Activated naive CD4-positive, alpha-beta T cell treated with anti-CD3 and anti-CD28 coated beads, Interleukin-2, amount 50 U/mL, for 72 hours (primary cell): ENCODE results near the gene SLC2A13. TPM values are rescaled to one million over a fixed set of nuclear protein-coding genes. Genes with fewer than 3 reads are reported as not detected.
"Not testable (repeated sequence)": the region's sequence is repeated elsewhere in the genome, so short reads cannot be mapped to it uniquely, and the experiment has no call there.

Experiments used
- ATAC-seq, 2 donors: fragments of 150-1000 bp; cut with Tn5 transposase; 2 replicates each; pipeline ENCODE4 v1.10.0; 2021; ENCODE audit warnings: mild to moderate bottlenecking in 2 of 2, moderate library complexity in 2 of 2
- DNase-seq, 2 donors: peaks; one replicate each; pipeline ENCODE4 v3.0.0; 2021 to 2022; ENCODE audit warnings: low spot score in 2 of 2
- H3K27ac Mint-ChIP-seq, 2 donors: one replicate each; pipeline ENCODE4 v1.8.0; 2022; ENCODE audit warnings: mild to moderate bottlenecking in 2 of 2, mixed read lengths in 2 of 2
- H3K36me3 Mint-ChIP-seq, 2 donors: one replicate each; pipeline ENCODE4 v1.8.0; 2022; ENCODE audit warnings: mixed read lengths in 2 of 2
- H3K9me3 Mint-ChIP-seq, 2 donors: one replicate each; pipeline ENCODE4 v1.8.0; 2022; ENCODE audit warnings: mixed read lengths in 2 of 2
- total RNA-seq, 2 donors: library from RNA; stranded (reverse); gene quantifications; one replicate each; pipeline ENCODE4 v1.2.3, GENCODE V29; 2022

SLC2A13 gene
- total RNA-seq, 2 donors from 2014 or later: 2.4 to 5.0 TPM

GRCh38 chr12:40063414-40063813 lies 42.5 kb downstream of the SLC2A13 start:
- Mint-ChIP-seq H3K36me3 (no peaks in the 10 kb centered on the region), H3K9me3 (no peaks in the 10 kb centered on the region), H3K27ac (no peak overlapping the region)
- DNase-seq (no peak), ATAC-seq (no peak)

- H3K36me3 Mint-ChIP-seq: no peaks in the 10 kb centered on the region
- H3K9me3 Mint-ChIP-seq: no peaks in the 10 kb centered on the region
- peak in 1 of 2 donors; percentile 46 for ATAC-seq
- DNase-seq: no peak
- no peak overlapping the region for H3K27ac Mint-ChIP-seq
Measured at GRCh38 chr12:40058721-40059190, 47.1 kb downstream of the SLC2A13 start.

DNA sequence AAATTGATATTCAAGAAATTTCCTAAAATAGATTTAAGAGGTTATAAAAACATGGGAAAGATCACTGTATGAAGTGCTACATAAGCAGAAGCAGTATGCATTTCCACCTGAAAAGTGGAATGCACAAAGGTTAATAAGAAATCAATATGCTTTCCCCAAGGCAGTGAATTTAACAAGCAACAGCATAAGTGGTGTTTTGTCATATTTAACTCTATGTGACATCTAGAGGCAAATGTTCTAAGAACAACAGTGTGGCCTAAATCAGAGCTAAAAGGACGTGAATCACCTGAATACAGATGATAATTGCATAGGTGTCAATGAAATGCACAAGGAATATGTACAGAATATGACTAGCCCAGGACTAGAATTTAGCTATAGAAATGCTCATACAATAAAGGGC lies 49.5 kb downstream of the SLC2A13 start:
- ATAC-seq (no peak), DNase-seq (no peak)
- no peaks in the 10 kb centered on the region for H3K36me3 Mint-ChIP-seq
- H3K9me3 Mint-ChIP-seq: no peaks in the 10 kb centered on the region
- H3K27ac Mint-ChIP-seq: no peak overlapping the region

- no peak overlapping the region for H3K27ac Mint-ChIP-seq
- DNase-seq (no peak), ATAC-seq (no peak)
- no peaks in the 10 kb centered on the region for H3K36me3 Mint-ChIP-seq
- no peaks in the 10 kb centered on the region for H3K9me3 Mint-ChIP-seq
Measured at GRCh38 chr12:40055776-40056175, 50.1 kb downstream of the SLC2A13 start.

- Mint-ChIP-seq H3K27ac (no peak overlapping the region), H3K36me3 (no peaks in the 10 kb centered on the region), H3K9me3 (no peaks in the 10 kb centered on the region)
- no peak for ATAC-seq
- no peak for DNase-seq
Measured at GRCh38 chr12:40055228-40055579, 50.7 kb downstream of the SLC2A13 start.

DNA sequence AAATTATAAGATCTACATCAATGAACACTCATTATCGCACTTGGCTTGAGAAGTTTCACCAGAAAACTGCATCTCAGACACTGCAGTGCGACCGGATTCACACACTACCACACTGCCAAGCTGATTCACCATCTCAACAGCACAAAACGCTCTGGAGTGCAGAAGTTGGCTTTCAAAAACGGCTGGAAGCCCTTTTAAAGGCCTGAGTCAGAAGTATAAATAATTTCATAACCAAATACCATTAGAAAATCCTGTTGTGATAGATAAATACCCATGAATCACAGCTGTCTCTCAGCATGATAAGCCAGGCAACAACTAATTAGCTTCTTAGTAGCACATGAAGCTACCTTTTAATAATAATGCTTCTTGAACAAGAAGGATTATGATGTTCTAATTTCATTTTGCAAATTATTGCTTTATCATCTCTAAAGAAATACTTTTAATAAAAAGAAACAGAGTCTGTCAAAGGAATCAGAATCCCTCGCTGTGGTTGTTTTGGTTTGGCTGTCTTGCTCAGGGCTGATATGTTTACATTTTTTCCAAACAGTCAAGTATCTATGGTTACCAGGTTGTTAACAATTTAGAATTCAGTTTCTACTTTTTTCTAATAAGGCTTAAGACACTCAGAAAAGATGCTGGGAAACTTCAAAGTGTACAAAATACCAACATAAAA lies 51.2 kb downstream of the SLC2A13 start:
- H3K9me3 Mint-ChIP-seq: no peaks in the 10 kb centered on the region
- no peak overlapping the region for H3K27ac Mint-ChIP-seq
- no peak for ATAC-seq
- H3K36me3 Mint-ChIP-seq: no peaks in the 10 kb centered on the region
- no peak for DNase-seq

GRCh38 chr12:40049268-40049667 lies 56.6 kb downstream of the SLC2A13 start:
- DNase-seq: no peak
- H3K27ac Mint-ChIP-seq: no peak overlapping the region
- no peak for ATAC-seq
- H3K36me3 Mint-ChIP-seq: no peaks in the 10 kb centered on the region
- H3K9me3 Mint-ChIP-seq: no peaks in the 10 kb centered on the region

GRCh38 chr12:40047002-40047401 lies 58.9 kb downstream of the SLC2A13 start:
- not testable (repeated sequence) for H3K27ac Mint-ChIP-seq, H3K36me3 Mint-ChIP-seq, H3K9me3 Mint-ChIP-seq, ATAC-seq, DNase-seq

DNA sequence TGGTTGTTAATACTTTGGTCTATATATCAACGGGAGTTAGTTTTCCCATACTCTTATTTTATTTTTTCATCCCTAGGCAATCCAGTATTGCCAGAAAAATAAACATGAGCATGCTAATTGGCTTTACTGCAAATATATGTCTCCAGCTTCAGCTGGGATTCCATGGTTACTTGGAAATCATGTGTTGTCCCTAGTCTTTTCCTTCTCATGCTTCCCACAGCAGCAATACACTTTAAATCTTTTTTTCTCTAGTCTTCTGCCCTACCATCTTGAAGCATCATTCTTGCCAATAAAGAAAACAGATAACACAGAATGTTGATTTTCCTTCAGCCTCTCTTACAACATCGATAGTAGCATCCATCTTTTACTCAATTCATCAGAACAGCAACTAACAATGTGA lies 60.2 kb downstream of the SLC2A13 start:
- Mint-ChIP-seq H3K9me3 (no peaks in the 10 kb centered on the region), H3K27ac (no peak overlapping the region), H3K36me3 (no peaks in the 10 kb centered on the region)
- ATAC-seq (no peak), DNase-seq (no peak)

- Mint-ChIP-seq H3K27ac (no peak overlapping the region), H3K9me3 (no peaks in the 10 kb centered on the region)
Measured at GRCh38 chr12:40044396-40044795, 61.5 kb downstream of the SLC2A13 start.

GRCh38 chr12:40039598-40039997 lies 66.3 kb downstream of the SLC2A13 start:
- no peak for ATAC-seq
- no peak for DNase-seq
- Mint-ChIP-seq H3K9me3 (no peaks in the 10 kb centered on the region), H3K36me3 (no peaks in the 10 kb centered on the region), H3K27ac (no peak overlapping the region)

More at GRCh38 chr12:40044396-40044795, 61.5 kb downstream of the SLC2A13 start:
- no peaks in the 10 kb centered on the region for H3K36me3 Mint-ChIP-seq
- ATAC-seq (no peak), DNase-seq (no peak)

GRCh38 chr12:40038619-40039018 lies 67.3 kb downstream of the SLC2A13 start:
- H3K27ac Mint-ChIP-seq: no peak overlapping the region
- no peak for DNase-seq
- H3K9me3 Mint-ChIP-seq: no peaks in the 10 kb centered on the region
- no peak for ATAC-seq
- no peaks in the 10 kb centered on the region for H3K36me3 Mint-ChIP-seq

DNA sequence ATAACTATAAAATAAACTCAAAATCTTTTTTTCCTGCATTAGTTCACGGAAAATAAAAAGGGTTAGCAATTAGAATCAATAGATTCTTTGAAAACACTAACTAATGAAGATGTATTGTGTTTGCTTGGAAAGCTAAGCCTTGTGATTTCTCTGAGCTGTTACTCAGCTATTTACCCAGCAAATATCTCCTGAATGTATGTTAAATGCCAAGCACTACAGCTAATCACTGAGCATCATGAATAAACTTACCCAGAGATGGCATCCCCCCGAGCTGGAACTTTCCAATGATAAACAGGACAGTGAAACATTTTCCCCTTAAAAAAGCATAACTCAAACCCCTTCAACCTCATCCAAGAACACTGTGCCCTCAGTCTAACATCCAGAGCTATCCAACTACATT lies 71.2 kb downstream of the SLC2A13 start:
- DNase-seq: no peak
- no peak for ATAC-seq
- H3K27ac Mint-ChIP-seq: no peak overlapping the region

DNA sequence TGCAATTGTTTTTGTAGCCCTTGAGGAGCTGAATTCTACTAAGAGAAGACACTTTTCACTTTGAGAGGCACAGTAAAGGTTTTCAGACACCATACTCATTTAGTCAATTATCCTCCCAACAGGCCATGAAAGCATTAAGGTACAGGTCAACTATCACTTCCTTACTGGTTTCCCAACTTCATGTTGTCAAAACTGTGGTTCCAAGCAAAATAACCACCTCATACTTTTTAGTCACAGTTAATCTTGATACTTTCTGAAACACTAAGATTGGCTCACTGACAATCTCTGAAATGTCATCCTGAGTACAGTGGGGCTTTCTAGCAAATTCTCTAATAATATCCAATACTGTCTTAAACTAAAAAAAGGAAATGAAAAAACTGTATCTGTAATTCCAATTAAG lies 71.7 kb downstream of the SLC2A13 start:
- Mint-ChIP-seq H3K36me3 (no peaks in the 10 kb centered on the region), H3K9me3 (no peaks in the 10 kb centered on the region), H3K27ac (no peak overlapping the region)
- DNase-seq (no peak), ATAC-seq (no peak)

More for the DNA sequence above, 71.2 kb downstream of the SLC2A13 start:
- no peaks in the 10 kb centered on the region for H3K9me3 Mint-ChIP-seq
- no peaks in the 10 kb centered on the region for H3K36me3 Mint-ChIP-seq

- no peaks in the 10 kb centered on the region for H3K36me3 Mint-ChIP-seq
- H3K9me3 Mint-ChIP-seq: no peaks in the 10 kb centered on the region
- no peak for DNase-seq
- H3K27ac Mint-ChIP-seq: no peak overlapping the region
- no peak for ATAC-seq
Measured at GRCh38 chr12:40033242-40033630, 72.6 kb downstream of the SLC2A13 start.

- no peak for ATAC-seq
- DNase-seq: no peak
- no peaks in the 10 kb centered on the region for H3K36me3 Mint-ChIP-seq
- no peak overlapping the region for H3K27ac Mint-ChIP-seq
- H3K9me3 Mint-ChIP-seq: no peaks in the 10 kb centered on the region
Measured at GRCh38 chr12:40032433-40033241, 73.2 kb downstream of the SLC2A13 start.

DNA sequence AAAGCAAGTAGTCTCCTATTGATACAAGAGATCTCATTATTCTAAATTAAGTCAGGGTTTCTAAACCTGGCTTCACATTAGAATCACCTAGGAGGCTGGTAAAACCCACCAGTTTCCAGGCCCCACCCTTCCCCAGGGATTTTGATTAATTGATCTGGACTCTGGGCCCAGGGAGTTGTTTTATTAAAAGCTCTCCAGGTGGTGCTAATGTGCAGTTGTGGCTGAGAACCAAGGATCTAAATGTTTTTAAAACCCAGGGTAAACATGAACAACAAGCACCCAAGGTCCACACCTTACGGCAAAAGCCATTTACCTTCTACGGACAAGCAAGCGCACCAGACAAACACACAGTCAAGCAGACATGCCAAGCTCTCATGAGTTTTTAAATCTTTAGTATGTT lies 73.9 kb downstream of the SLC2A13 start:
- no peaks in the 10 kb centered on the region for H3K9me3 Mint-ChIP-seq
- ATAC-seq: no peak
- peak overlapping the region in 1 of 2 donors; percentile 31 for H3K27ac Mint-ChIP-seq
- H3K36me3 Mint-ChIP-seq: no peaks in the 10 kb centered on the region
- no peak for DNase-seq

- not testable (repeated sequence) for H3K9me3 Mint-ChIP-seq, DNase-seq, H3K36me3 Mint-ChIP-seq, H3K27ac Mint-ChIP-seq, ATAC-seq
Measured at GRCh38 chr12:40030970-40031369, 74.9 kb downstream of the SLC2A13 start.
